Activated CD4-positive, alpha-beta T cell treated with anti-CD3 and anti-CD28 coated beads, Interleukin-2, Interleukin-6, amounts not matched to agents 100 ng/mL and 50 ng/mL, durations not matched to agents 16 hours and 8 hours (primary cell): Measurements from ENCODE around the gene NDEL1.

ENCODE experiments used
- DNase-seq: peaks from one replicate; pipeline ENCODE4 v3.0.0-alpha.2; 2020

Gene NDEL1

GRCh38 chr17:8418471-8418870, 17.2 kb upstream of the NDEL1 start:
- no peak for DNase-seq

DNA sequence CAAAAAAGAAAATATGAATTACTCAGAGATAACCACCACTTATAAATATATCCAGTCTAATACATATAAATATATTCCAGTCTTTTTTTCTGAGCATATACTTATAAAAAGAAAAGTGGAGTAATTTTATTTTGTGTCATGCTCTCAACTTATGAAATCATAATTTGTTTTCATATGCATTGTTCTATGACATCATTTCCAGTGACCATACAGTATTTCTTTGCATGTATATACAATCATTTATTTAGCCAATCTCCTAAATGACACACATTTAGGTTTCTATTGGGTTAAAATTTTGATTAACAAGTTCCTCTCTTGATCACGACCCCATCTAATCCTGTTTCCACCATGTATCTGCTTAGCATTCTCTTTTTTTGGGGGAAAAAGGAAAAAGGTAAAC, 16.4 kb upstream of the NDEL1 start:
- DNase-seq, result no peak

DNA sequence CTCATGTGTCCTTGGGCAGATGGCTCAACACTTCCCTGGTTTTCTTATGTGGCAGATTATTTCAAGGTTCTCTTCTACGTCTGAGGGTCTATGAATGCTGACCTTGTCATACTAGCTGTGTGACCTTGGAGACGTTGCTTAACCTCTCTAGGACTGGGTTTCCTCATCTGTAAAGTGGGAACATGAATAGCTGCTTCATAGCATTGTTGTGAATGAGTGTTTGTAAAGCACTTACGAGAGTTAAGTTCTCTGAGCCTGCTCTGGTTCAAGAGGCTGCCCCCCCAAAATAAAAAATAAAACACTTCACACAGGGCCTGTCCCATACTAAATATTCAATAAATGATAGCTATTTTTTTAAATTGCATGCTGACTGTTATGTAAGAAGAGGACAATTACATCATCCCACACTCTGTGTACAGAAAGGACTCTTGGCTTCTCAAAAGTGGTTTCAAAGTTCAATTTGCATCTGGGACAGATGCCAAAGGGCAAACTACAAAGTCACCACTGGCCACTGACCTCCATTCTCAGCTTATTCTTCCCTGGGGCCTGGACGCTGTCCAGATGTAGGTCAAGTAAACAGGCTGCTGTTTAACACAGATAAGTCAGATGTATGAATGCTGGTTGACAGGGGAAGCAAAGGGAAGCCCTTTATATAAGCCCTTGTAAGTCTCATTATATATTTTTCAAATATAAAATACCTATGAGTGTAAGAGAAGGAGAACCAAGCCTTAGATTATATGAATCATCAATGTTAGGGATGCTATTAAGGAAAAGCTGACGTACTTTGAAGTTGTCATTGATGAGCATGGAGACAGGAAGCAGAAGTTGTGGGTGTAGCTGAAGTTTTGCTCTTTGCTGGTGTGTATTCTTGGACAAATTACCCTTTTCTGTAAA, 15.4 kb upstream of the NDEL1 start:
- no peak for DNase-seq

DNA sequence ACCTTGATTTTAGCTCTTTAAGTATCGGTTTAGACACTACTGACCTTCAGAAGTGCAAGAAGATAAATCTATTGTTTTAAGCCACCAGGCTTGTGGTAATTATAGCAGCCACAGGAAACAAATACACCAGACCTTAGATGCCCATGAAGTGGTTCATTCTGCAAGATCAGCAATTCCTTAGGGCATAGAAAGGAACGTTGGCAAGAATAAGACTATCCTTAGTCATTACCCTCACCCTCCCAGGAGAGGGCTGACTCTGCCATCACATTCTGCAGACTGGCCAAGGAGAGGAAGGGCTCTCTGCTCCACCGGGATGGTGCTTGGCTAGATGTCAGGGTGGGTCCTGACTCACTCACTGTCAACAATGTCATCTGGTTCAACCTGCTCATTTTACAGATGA, 14.1 kb upstream of the NDEL1 start:
- DNase-seq, result no peak

DNA sequence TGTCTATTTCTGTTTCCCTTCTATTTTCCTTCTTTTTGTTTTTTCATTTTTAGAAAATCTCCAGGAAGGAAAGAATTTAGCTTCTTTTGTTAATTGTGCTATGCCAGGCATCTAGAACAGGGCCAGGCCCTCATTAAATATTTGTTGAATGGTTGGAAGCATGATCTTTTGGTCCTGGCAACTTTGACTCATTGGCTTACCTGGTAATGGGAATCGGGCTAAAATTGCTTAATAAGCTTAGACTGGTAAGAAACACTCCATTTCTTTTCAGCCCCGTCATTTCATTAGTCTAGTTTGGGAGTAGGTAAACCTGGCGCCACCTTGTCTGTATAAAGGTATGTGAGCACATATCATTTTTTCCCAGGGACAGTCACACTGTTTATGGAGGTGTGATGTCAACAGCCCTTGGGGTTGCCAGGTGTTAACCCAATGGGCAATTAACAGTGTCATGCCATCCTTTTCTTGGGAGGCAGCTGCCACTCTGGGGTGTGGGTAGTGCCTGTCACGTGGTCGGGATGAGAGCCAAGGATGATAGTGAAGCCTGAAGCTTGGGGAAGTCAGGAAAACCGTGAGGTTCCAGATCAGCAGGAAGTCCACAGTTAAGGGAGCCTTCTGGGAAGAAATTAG, 9.5 kb upstream of the NDEL1 start:
- no peak for DNase-seq

DNA sequence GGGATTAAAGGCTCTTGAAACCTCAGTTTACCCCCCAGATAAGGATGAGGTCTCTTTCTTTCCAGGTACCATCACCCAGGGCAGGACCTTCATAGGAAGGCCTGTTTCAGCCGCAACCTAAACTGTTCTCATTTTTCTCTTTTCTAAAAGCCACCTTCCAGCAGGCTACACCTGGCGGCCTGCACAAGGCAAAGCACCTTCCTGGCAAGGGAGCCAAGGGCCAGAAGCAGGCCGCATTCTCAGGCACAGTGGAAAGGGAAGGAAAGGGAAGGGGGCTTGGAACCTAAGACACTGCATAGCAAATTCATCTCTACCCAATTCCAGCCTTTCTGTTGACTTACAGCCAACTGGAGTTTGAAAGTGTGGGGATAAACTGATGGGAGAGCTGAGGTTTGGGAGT, 8.9 kb upstream of the NDEL1 start:
- DNase-seq, result no peak

- no peak for DNase-seq
Measured at GRCh38 chr17:8430966-8431365, 4.7 kb upstream of the NDEL1 start.

- peak; percentile 70 for DNase-seq
Measured at GRCh38 chr17:8436169-8436843, 622 bp downstream of the NDEL1 start.

DNA sequence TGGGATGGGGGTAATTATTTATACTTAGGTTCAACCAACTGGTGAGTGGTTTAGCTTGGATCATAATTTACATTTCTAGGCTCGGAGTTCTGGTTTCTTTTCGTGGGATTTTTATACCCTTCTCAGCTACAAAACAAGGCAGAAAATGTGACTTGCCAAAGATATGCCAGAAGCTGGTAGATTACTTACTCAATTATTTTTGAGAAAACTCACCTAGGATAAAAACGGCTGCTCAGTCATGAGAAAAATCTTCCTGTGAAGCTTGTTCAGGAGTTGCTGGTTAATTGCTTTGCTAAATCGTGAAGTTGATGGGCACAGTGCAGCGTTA, 1.1 kb downstream of the NDEL1 start:
- DNase-seq, result no peak

- DNase-seq, result no peak
Measured at GRCh38 chr17:8438441-8438840, 2.8 kb downstream of the NDEL1 start.

DNA sequence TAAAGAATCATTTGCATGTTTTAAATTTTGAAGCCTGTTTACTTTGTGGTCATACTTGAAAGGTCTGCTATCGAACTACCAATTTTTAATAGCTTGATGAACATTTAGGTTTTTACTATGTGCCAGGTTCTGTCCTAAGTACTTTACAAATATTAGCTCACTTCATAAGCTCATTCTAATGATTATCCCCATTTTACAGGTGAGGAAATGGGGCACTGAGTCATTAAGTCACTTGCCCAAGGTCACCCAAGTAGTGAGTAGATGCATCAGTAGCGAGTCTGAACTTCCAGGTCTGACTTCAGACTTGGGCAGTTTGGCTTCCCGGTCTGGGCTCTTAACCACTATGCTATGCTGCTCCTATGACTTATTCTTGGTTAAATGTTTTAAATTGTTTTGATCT, 4.0 kb downstream of the NDEL1 start:
- no peak for DNase-seq

DNA sequence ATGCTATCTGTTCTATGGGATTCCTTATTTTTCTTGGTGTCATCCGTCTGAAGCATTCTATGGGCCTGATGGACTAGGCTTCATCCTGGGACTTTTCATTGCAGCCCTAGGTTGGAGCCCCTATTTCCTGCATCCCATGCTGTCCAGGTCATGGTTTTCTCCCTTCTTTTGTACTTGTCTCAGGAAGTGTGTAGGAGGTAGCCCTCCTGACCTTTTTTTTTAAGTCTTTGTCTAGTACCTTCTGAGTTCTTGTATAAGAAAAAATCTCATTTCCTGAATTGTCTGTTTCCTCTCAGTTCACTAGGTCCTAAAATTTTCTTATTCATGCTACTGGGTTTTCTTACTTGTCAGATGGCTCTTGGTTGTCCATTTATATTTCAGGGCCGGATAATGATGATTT, 6.0 kb downstream of the NDEL1 start:
- no peak for DNase-seq

- no peak for DNase-seq
Measured at GRCh38 chr17:8442310-8442709, 6.6 kb downstream of the NDEL1 start.

GRCh38 chr17:8443756-8444155, 8.1 kb downstream of the NDEL1 start:
- no peak for DNase-seq

GRCh38 chr17:8444494-8444893, 8.8 kb downstream of the NDEL1 start:
- DNase-seq, result no peak

DNA sequence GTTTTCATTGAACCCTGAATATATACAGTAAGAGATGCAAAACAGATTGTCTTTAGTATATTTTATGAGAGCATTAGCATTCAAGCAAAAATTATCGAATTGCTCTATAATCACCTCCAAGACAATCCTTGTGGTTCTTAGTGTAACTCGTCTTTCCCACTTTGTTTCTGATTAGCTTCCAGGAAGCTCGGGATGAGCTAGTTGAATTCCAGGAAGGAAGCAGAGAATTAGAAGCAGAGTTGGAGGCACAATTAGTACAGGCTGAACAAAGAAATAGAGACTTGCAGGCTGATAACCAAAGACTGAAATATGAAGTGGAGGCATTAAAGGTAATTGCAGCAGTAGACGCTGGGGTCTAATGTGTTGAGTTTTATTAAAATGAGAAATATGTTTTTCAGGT, 9.9 kb downstream of the NDEL1 start:
- no peak for DNase-seq

DNA sequence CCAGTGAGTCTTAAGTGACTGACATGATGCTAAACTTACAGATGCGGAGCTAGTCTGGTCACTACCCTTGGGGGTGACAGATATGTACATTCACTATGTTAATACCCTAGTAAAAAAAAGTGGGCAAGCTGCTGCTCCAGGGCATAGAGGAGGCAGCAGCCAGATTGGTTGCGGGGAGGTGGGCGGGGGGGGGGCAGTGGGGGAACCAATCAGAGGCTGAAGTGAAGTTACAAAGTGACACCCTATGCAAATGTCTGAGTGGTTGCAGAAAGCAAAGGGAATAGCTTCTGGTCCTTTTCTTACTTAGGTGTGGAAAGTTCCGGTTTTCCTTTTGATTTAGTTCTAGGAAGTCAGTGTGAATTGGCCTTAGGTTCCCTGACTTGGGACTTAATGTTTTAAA, 12.1 kb downstream of the NDEL1 start:
- no peak for DNase-seq

DNA sequence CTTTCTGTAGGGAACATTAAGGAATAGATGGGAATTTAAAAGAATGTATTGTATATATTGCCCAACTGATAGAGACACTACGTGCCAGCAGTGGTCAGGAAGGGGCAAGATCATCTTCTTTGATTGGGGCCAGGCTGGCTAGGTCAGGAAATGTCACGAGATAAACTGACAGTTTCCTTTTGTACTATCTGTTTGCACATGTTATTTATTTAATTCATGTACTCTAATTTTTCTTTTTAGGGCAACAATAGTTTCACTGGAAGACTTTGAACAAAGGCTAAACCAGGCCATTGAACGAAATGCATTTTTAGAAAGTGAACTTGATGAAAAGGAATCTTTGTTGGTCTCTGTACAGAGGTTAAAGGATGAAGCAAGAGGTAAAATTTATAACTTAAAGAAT, 12.6 kb downstream of the NDEL1 start:
- DNase-seq, result no peak

DNA sequence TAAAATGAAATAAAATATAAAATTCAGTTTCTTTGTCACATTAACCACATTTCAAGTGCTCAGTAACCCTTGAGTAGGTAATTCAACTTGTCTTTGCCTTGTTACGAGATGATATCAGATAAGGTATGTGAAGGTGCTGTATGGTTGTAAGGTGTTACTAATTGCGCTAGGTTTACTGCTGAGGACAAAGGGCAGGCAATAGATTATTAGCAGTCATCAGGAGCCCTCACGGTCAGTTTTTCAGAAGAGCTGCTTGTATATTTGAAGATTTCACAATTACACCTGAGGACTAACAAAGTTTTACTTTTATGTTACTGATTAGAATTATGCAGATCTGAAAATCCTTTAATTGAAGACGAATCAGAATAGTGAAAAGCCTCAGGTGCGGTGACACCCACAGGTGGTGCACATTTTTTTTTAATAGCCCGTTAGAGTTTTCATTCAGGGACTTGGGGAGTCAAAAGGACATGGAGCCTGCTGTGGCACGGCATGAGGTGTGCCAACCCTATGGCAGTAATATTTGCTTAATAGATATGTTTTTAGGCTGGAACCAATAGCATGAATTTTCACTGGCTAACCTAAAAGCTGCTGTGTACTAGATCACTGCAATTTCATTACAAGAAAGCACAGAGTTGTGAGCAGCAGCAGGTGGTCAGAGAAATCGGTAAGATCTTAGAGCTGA, 16.4 kb downstream of the NDEL1 start:
- no peak for DNase-seq

- no peak for DNase-seq
Measured at GRCh38 chr17:8453326-8453725, 17.6 kb downstream of the NDEL1 start.

GRCh38 chr17:8455665-8456209, 20.1 kb downstream of the NDEL1 start:
- DNase-seq, result peak; percentile 7

GRCh38 chr17:8458128-8458527, 22.4 kb downstream of the NDEL1 start:
- DNase-seq, result no peak

- no peak for DNase-seq
Measured at GRCh38 chr17:8459107-8459506, 23.4 kb downstream of the NDEL1 start.
